Measurements from ENCODE around the gene CDH13. TPM values are rescaled to one million over a fixed set of nuclear protein-coding genes. Genes with fewer than 3 reads are reported as not detected.

Gene CDH13
- total and polyA plus RNA-seq, 3 experiments from 2014 or later, result not detected

GRCh38 chr16:83439412-83439811, 812.6 kb downstream of the CDH13 start:
- H3K4me3 Mint-ChIP-seq, result no peak overlapping the region
- H3K27me3 Mint-ChIP-seq, result peaks cover 0 to 5% of the 10 kb centered on the region in 2 donors
- Histone ChIP-seq H3K27ac (ENCODE audit: low read depth, low read length) (no peak overlapping the region), H3K4me1 (ENCODE audit: insufficient read depth, low read length) (no peaks in the 10 kb centered on the region), H3K27me3 (ENCODE audit: insufficient read depth, low read length, poor library complexity, severe bottlenecking) (no peaks in the 10 kb centered on the region), H3K9me3 (ENCODE audit: low read length) (no peaks in the 10 kb centered on the region), H3K36me3 (ENCODE audit: insufficient read depth, low read length) (no peaks in the 10 kb centered on the region), H3K4me3 (ENCODE audit: low read length) (no peak overlapping the region)
- no peak for DNase-seq
- no peaks in the 10 kb centered on the region for H3K4me1 Mint-ChIP-seq
- H3K36me3 Mint-ChIP-seq, result no peaks in the 10 kb centered on the region
- ChIA-PET CTCF (interaction anchor here (1.2 kb wide), 1 partner anchor 9 kb away, joined by 3 read pairs; no protein-coding TSS in a partner anchor), POLR2A (no interaction called here)
- H3K27ac Mint-ChIP-seq, result no peak overlapping the region
- peaks cover 0 to 2% (median 2%) of the 10 kb centered on the region in 5 donors for H3K9me3 Mint-ChIP-seq

GRCh38 chr16:83441517-83441916, 814.7 kb downstream of the CDH13 start:
- ChIA-PET POLR2A (no interaction called here), CTCF (no interaction called here)
- Histone ChIP-seq H3K27ac (ENCODE audit: low read depth, low read length) (no peak overlapping the region), H3K36me3 (ENCODE audit: insufficient read depth, low read length) (no peaks in the 10 kb centered on the region), H3K4me3 (ENCODE audit: low read length) (no peak overlapping the region), H3K27me3 (ENCODE audit: insufficient read depth, low read length, poor library complexity, severe bottlenecking) (no peaks in the 10 kb centered on the region), H3K9me3 (ENCODE audit: low read length) (no peaks in the 10 kb centered on the region), H3K4me1 (ENCODE audit: insufficient read depth, low read length) (no peaks in the 10 kb centered on the region)
- Mint-ChIP-seq H3K4me1 (no peaks in the 10 kb centered on the region), H3K9me3 (no peaks in the 10 kb centered on the region), H3K27ac (no peak overlapping the region), H3K27me3 (peaks cover 0 to 5% of the 10 kb centered on the region in 2 donors), H3K36me3 (no peaks in the 10 kb centered on the region), H3K4me3 (no peak overlapping the region)
- no peak for DNase-seq

- no peak for DNase-seq
- CTCF ChIA-PET, result no interaction called here
- POLR2A ChIA-PET, result no interaction called here
- H3K36me3 Mint-ChIP-seq, result no peaks in the 10 kb centered on the region
- H3K4me1 Mint-ChIP-seq, result no peaks in the 10 kb centered on the region
- H3K36me3 ChIP-seq (ENCODE audit: insufficient read depth, low read length), result no peaks in the 10 kb centered on the region
- H3K4me3 ChIP-seq (ENCODE audit: low read length), result no peak overlapping the region
- H3K4me1 ChIP-seq (ENCODE audit: insufficient read depth, low read length), result no peaks in the 10 kb centered on the region
- no peak overlapping the region for H3K4me3 Mint-ChIP-seq
- H3K27ac Mint-ChIP-seq, result no peak overlapping the region
- no peaks in the 10 kb centered on the region for H3K27me3 ChIP-seq (ENCODE audit: insufficient read depth, low read length, poor library complexity, severe bottlenecking)
- H3K27ac ChIP-seq (ENCODE audit: low read depth, low read length), result no peak overlapping the region
- no peaks in the 10 kb centered on the region for H3K9me3 Mint-ChIP-seq
- H3K9me3 ChIP-seq (ENCODE audit: low read length), result no peaks in the 10 kb centered on the region
- H3K27me3 Mint-ChIP-seq, result peaks cover 0 to 5% of the 10 kb centered on the region in 2 donors
These were observed 817.2 kb downstream of the CDH13 start for GRCh38 chr16:83443972-83444371.

- Histone ChIP-seq H3K36me3 (ENCODE audit: insufficient read depth, low read length) (no peaks in the 10 kb centered on the region), H3K4me3 (ENCODE audit: low read length) (no peak overlapping the region), H3K27me3 (ENCODE audit: insufficient read depth, low read length, poor library complexity, severe bottlenecking) (no peaks in the 10 kb centered on the region), H3K27ac (ENCODE audit: low read depth, low read length) (no peak overlapping the region), H3K9me3 (ENCODE audit: low read length) (no peaks in the 10 kb centered on the region), H3K4me1 (ENCODE audit: insufficient read depth, low read length) (no peaks in the 10 kb centered on the region)
- Mint-ChIP-seq H3K27ac (peak overlapping the region in 1 of 8 donors; percentile 64), H3K27me3 (peaks cover 0 to 2% of the 10 kb centered on the region in 2 donors), H3K9me3 (peaks cover 0 to 3% (median 0%) of the 10 kb centered on the region in 5 donors), H3K36me3 (no peaks in the 10 kb centered on the region), H3K4me1 (no peaks in the 10 kb centered on the region), H3K4me3 (no peak overlapping the region)
- DNase-seq, result no peak
- ChIA-PET CTCF (no interaction called here), POLR2A (no interaction called here)
These were observed 820.8 kb downstream of the CDH13 start for GRCh38 chr16:83447560-83447959.

- Mint-ChIP-seq H3K27ac (no peak overlapping the region), H3K9me3 (peaks cover 0 to 3% (median 0%) of the 10 kb centered on the region in 5 donors), H3K4me1 (no peaks in the 10 kb centered on the region), H3K4me3 (no peak overlapping the region), H3K36me3 (no peaks in the 10 kb centered on the region), H3K27me3 (peaks cover 0 to 2% of the 10 kb centered on the region in 2 donors)
- CTCF ChIA-PET, result no interaction called here
- H3K27ac ChIP-seq (ENCODE audit: low read depth, low read length), result no peak overlapping the region
- H3K4me1 ChIP-seq (ENCODE audit: insufficient read depth, low read length), result no peaks in the 10 kb centered on the region
- H3K4me3 ChIP-seq (ENCODE audit: low read length), result no peak overlapping the region
- POLR2A ChIA-PET, result no interaction called here
- DNase-seq, result no peak
- H3K9me3 ChIP-seq (ENCODE audit: low read length), result no peaks in the 10 kb centered on the region
- no peaks in the 10 kb centered on the region for H3K36me3 ChIP-seq (ENCODE audit: insufficient read depth, low read length)
- H3K27me3 ChIP-seq (ENCODE audit: insufficient read depth, low read length, poor library complexity, severe bottlenecking), result no peaks in the 10 kb centered on the region
These were observed 823.1 kb downstream of the CDH13 start for GRCh38 chr16:83449861-83450260.

GRCh38 chr16:83453977-83454376, 827.2 kb downstream of the CDH13 start:
- no peaks in the 10 kb centered on the region for H3K36me3 ChIP-seq (ENCODE audit: insufficient read depth, low read length)
- POLR2A ChIA-PET, result no interaction called here
- CTCF ChIA-PET, result no interaction called here

GRCh38 chr16:83455716-83456115, 828.9 kb downstream of the CDH13 start:
- H3K4me1 ChIP-seq (ENCODE audit: insufficient read depth, low read length), result no peaks in the 10 kb centered on the region
- H3K27me3 ChIP-seq (ENCODE audit: insufficient read depth, low read length, poor library complexity, severe bottlenecking), result no peaks in the 10 kb centered on the region
- no peaks in the 10 kb centered on the region for H3K9me3 ChIP-seq (ENCODE audit: low read length)
- ChIA-PET POLR2A (interaction anchor here (0.7 kb wide), 1 partner anchor 453 kb away, joined by 3 read pairs; no protein-coding TSS in a partner anchor), CTCF (no interaction called here)
- Mint-ChIP-seq H3K27ac (no peak overlapping the region), H3K27me3 (no peaks in the 10 kb centered on the region), H3K4me1 (no peaks in the 10 kb centered on the region), H3K36me3 (no peaks in the 10 kb centered on the region), H3K4me3 (no peak overlapping the region), H3K9me3 (peaks cover 0 to 4% (median 2%) of the 10 kb centered on the region in 5 donors)
- H3K4me3 ChIP-seq (ENCODE audit: low read length), result no peak overlapping the region
- no peak overlapping the region for H3K27ac ChIP-seq (ENCODE audit: low read depth, low read length)
- no peaks in the 10 kb centered on the region for H3K36me3 ChIP-seq (ENCODE audit: insufficient read depth, low read length)
- DNase-seq, result no peak

More at GRCh38 chr16:83453977-83454376, 827.2 kb downstream of the CDH13 start:
- no peak for DNase-seq
- Histone ChIP-seq H3K27ac (ENCODE audit: low read depth, low read length) (no peak overlapping the region), H3K4me1 (ENCODE audit: insufficient read depth, low read length) (no peaks in the 10 kb centered on the region), H3K27me3 (ENCODE audit: insufficient read depth, low read length, poor library complexity, severe bottlenecking) (no peaks in the 10 kb centered on the region), H3K4me3 (ENCODE audit: low read length) (no peak overlapping the region), H3K9me3 (ENCODE audit: low read length) (no peaks in the 10 kb centered on the region)
- H3K27ac Mint-ChIP-seq, result no peak overlapping the region
- no peaks in the 10 kb centered on the region for H3K4me1 Mint-ChIP-seq
- H3K27me3 Mint-ChIP-seq, result no peaks in the 10 kb centered on the region
- peaks cover 0 to 3% (median 2%) of the 10 kb centered on the region in 5 donors for H3K9me3 Mint-ChIP-seq
- H3K4me3 Mint-ChIP-seq, result no peak overlapping the region
- H3K36me3 Mint-ChIP-seq, result no peaks in the 10 kb centered on the region

- Mint-ChIP-seq H3K4me1 (no peaks in the 10 kb centered on the region), H3K4me3 (no peak overlapping the region), H3K27ac (no peak overlapping the region), H3K36me3 (no peaks in the 10 kb centered on the region), H3K9me3 (peaks cover 0 to 6% (median 2%) of the 10 kb centered on the region in 5 donors), H3K27me3 (no peaks in the 10 kb centered on the region)
- ChIA-PET POLR2A (interaction anchor here (0.5 kb wide), 1 partner anchor 102 kb away, joined by 3 read pairs; no protein-coding TSS in a partner anchor), CTCF (interaction anchor here (0.6 kb wide), 1 partner anchor 222 kb away, joined by 3 read pairs; no protein-coding TSS in a partner anchor)
- no peak for DNase-seq
- H3K4me1 ChIP-seq (ENCODE audit: insufficient read depth, low read length), result no peaks in the 10 kb centered on the region
- no peaks in the 10 kb centered on the region for H3K36me3 ChIP-seq (ENCODE audit: insufficient read depth, low read length)
- no peak overlapping the region for H3K27ac ChIP-seq (ENCODE audit: low read depth, low read length)
- H3K27me3 ChIP-seq (ENCODE audit: insufficient read depth, low read length, poor library complexity, severe bottlenecking), result no peaks in the 10 kb centered on the region
- H3K4me3 ChIP-seq (ENCODE audit: low read length), result no peak overlapping the region
- no peaks in the 10 kb centered on the region for H3K9me3 ChIP-seq (ENCODE audit: low read length)
These were observed 830.2 kb downstream of the CDH13 start for GRCh38 chr16:83456934-83457333.
